GM21528 (cell line): Measurements from ENCODE around the gene LDAH.

ENCODE experiments used
- ATAC-seq: cut with Tn5 transposase; IDR thresholded peaks from one replicate; pipeline ENCODE4 v1.9.1; 2021; ENCODE audit warnings: mild to moderate bottlenecking, moderate library complexity; ENCODE audit not compliant: unreplicated experiment, low FRiP score

The LDAH gene

DNA sequence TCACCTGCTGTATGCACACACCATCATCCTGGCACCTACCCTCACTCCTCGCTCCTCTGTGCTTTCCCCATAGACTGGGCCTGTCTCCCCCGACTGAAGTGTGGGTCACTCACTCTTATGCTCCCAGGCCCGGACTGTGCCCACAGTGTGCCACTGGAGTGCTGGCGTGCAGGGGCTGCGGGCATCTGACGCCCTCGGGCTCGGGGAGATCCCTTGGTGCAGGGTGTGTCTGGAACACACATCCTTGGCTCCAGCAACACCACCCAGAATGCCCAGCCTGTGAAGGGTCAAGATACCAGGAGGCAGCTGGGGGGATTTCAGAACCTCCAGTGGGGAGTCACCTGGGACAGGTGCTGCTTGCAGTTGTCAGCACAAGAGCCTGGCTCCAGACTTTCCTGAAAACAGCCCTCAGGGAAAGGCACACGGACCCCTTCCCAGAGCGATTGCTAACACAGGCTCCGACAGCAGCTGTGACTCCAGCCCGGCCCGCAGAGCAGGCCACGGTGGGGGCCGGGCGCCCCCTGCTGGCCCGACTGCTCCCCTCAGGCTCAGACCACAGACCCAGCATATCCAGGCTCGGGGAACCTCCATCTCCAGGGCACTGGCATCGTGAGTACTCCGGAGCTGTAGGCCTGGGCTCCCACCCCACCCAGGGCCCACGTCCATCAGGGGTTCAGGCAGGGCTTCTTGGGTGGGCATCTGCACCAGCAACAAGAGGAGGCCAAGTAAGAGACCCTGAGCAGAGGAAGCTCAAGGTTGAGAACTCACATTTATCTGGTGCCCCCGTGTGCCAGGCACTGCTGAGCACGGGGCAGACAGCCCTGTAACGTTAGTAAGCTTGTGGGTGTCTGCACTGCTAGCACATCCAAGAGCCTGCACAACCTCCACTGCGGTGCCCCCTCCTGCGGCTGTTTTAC is 180.6 kb downstream of the LDAH start:
- peak; percentile 92 for ATAC-seq

DNA sequence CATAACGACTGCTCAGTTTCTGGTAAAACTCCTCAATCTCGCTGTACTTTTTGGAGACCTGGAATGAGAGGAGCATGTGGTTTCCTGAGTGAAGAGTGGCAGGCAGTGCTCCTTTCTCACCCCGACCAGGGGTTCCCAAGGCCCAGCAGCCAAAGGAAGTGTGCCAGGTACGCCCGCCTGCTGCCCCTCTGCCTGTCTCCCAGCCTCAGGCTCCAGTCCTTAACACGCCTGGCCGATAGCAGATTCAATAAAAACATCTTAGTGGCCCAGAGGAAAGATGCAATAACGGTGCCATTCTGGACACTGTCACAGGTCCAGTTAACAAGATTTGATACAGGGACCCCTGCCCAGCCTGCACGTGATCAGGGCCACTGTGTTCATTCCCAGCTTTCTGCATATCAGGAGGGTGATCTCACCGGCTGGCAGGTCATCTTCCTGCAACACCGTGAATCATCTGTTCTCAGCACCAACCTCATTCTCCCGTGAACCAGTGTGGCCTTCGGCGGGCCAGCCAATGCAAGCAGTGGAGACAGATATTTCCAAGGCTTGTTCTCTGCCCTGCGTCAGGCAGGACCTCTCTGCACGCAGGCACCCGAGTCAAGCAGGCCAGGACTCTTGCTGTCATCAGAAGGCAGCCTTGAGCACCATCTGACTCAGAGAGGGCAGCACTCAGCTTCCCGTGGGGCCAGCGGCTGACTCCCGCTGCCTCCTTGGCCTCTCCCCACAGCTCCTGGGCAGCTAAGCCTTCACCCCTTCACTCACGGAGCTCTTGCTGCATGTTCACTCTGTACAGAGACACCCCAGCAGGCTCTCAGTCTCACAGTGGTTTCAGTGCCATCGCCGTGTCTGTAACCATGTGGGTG is 181.5 kb downstream of the LDAH start:
- no peak for ATAC-seq

DNA sequence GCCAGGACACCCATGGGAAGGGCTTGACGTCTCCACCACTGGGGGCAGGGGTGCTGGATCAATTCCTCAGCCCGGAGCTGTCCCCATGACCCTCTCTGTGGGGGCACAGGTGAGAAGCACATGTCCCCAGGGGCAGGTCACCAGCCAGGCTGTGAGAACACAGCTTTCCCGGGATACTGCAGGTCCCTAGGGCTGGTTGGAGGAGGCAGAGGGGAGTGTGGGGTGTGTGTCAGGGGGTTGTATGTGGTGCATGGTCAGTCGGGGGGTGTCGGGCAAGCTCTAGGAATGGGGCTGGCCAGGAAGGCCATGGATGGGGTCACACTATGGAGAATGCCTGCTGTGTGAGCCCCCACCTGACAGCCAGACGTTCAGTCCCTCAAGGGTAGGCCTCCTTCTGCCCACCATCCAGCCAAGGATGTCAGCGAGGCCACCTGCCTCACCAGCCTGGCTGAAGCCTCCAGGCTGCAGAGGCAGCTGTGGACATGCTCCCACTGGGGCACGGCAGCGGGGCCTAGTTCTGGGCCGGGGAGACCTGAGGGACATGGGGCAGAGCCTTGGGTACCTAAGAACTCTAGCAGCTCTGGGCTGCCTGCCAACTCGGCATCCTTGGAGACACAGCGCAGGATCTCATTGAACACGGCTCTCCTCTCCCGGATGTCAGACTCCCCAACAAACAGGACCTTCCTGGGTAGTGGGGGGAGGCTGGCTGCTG is 182.3 kb downstream of the LDAH start:
- no peak for ATAC-seq

DNA sequence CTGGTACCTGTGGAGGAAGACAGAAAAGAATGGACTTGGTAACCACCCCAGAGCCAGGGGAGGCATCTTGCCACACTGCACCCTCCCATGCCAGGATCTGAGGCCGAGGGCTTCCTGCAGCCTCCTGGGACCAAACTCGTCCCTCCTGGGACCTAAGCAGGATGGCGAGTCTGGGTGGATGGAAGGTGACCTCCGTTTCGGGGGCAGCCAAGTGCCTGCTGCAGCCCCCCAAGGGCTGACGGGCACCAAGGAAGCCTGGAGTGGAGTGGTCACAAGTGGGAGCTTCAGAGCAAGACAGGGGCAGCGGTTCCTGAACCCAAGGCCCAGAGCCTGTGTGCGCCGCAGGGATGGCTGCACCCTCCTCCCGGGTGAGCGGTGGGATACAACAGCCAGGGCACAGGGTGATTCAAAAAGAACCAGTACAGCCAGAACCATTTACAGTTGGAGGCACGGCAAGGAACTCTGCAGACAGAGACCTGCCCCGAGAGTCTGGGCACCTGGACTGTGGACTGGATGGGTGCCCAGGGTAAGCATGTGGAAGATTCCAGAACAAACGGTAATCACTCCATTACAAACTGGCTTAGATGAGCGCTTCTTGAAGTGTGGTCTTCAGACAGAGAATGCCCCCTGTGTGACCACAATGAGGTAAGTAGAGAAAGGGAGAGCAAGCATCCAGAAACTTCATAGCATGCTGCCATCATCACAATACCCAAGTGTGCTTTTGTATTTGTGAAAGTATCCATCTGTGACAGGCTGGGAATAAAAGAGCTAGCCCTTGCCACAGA is 184.1 kb downstream of the LDAH start:
- ATAC-seq = no peak

DNA sequence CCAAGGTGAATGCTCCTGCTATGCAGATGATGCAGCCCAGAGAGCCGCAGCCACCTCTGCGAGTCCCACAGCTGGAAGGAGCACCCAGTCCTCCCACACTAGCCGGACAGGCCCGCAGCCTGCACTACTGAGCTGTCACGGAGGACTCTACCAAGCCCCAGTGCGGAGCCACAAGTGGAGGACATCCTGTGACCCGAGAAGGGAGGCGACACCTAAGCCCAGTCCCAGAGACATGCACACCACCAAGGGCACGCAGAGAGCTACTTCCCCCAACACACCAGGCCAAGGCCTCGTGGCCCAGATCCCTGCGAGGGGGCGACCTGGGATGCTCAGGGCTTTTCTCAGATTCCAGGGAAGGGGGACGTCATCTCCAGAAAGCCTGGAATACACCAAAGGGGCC is 184.9 kb downstream of the LDAH start:
- ATAC-seq = no peak

DNA sequence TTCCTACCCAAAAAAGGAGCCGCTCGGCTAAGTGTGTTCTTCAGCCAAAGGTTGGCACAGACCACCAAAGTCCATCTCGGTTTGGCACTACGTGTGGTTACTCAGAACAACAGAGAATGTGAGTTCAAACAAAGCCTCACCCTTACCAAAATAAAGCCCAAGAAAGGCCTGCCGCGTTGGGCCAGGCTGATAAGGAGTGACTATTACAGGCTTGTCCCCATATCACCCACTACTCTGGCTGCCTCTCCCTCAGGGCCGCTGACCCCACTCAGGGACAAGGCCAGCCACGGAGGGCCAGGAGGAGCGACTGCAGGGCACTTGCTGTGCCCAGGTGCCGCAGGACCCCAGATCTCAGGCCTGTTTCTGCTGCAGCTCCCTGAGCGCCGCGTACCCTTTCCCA is 185.8 kb downstream of the LDAH start:
- ATAC-seq = no peak

- peak; percentile 65 for ATAC-seq
Observed at GRCh38 chr2:20635675-20636584, 187.0 kb downstream of the LDAH start.

- no peak for ATAC-seq
Observed at GRCh38 chr2:20635113-20635510, 187.8 kb downstream of the LDAH start.

DNA sequence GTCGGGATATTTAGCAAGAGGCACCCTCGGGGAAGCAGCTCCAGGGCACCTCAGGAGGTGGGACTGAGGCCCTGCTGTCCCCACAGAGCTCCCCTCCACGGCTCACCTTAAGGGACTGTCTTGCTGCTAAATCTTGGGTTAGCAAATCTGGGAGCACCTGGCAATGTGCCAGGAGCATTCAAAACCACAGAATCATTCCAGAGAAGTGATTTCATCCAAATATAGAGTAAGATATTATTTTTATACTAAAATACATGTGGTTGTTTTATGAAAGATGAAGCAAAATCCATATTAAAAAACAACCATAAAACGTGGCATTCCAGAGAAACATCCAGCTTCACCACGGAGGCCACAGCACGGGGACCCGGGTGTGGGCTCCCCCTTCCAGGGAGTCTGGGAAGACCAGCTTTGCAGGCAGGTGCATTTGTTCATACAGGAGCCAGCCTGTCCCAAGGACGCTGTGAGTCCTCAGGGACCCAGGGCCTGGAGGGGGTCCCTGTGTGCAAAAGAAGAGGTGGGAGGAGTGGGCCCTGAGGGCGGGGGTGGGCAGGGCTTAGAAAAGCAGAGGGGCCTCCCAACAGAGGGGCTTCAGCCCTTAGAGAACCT is 188.3 kb downstream of the LDAH start:
- no peak for ATAC-seq
